ENCODE data around the gene MYL6B.

GRCh38 chr12:56118688-56119357 lies 33.6 kb upstream of the MYL6B start:
- no peak for TF ChIP-seq CTCF (conservative IDR thresholded peaks at IDR 0.05; ENCODE audit: low read length)
- no peak for TF ChIP-seq EZH2phosphoT487 (IDR thresholded peaks at IDR 0.05; ENCODE audit: borderline replicate concordance, low read depth, low read length)
